Spleen (tissue), 11 donors: ENCODE results near the gene DMRT2. TPM values are rescaled to one million over a fixed set of nuclear protein-coding genes. Genes with fewer than 3 reads are reported as not detected.
A peak's percentile ranks its signal among the peaks of the same experiment; 100 is the strongest.

Experiments used
- DNase-seq: peaks from one replicate; pipeline ENCODE4 v3.0.0-alpha.2; 2020
- H3K27ac ChIP-seq, 8 donors: fragments of 200-600 bp; sonication (generic) in 7 of 8; 1 replicate in 4 of 8; 2 replicates in 4 of 8; pipeline versions ENCODE4 v1.5.0 to v1.8.0; 2016 to 2021; ENCODE audit warnings: inconsistent platforms in 4 of 8, mild to moderate bottlenecking in 4 of 8, moderate library complexity in 1 of 8
- H3K27me3 ChIP-seq, 7 donors: fragments of 200-600 bp; sonication (generic) in 6 of 7; replicated peaks in 1 of 7; 1 replicate in 4 of 7; 2 replicates in 3 of 7; pipeline versions ENCODE4 v1.5.0 to v1.8.0; 2016 to 2021; ENCODE audit warnings: inconsistent platforms in 3 of 7, mild to moderate bottlenecking in 1 of 7
- H3K36me3 ChIP-seq, 6 donors: fragments of 200-600 bp; sonication (generic) in 5 of 6; 1 replicate in 4 of 6; 2 replicates in 2 of 6; pipeline versions ENCODE4 v1.5.0 to v1.8.0; 2016 to 2021; ENCODE audit warnings: inconsistent platforms in 2 of 6
- H3K4me1 ChIP-seq, 6 donors: fragments of 200-600 bp; sonication (generic) in 5 of 6; 1 replicate in 3 of 6; 2 replicates in 3 of 6; pipeline versions ENCODE4 v1.5.0 to v1.8.0; 2016 to 2021; ENCODE audit warnings: inconsistent platforms in 3 of 6
- H3K4me3 ChIP-seq, 8 donors: fragments of 200-600 bp; sonication (generic) in 7 of 8; 1 replicate in 4 of 8; 2 replicates in 4 of 8; pipeline versions ENCODE4 v1.5.0 to v1.8.0; 2016 to 2021; ENCODE audit warnings: inconsistent platforms in 4 of 8, mild to moderate bottlenecking in 4 of 8, moderate library complexity in 2 of 8
- H3K9me3 ChIP-seq, 8 donors: fragments of 200-600 bp; sonication (generic) in 7 of 8; 1 replicate in 4 of 8; 2 replicates in 4 of 8; pipeline versions ENCODE4 v1.5.0 to v1.8.0; 2016 to 2021; ENCODE audit warnings: inconsistent platforms in 4 of 8
- CTCF ChIP-seq, 11 experiments: fragments of 200-600 bp in 7 of 11; fragments of 450-650 bp in 4 of 11; sonication (generic) in 4 of 11; IDR thresholded peaks in 8 of 11; conservative IDR thresholded peaks in 3 of 11; 1 replicate in 7 of 11; 2 replicates in 4 of 11; pipeline versions ENCODE4 v1.4.0 to v1.8.0; 2016 to 2021; ENCODE audit warnings: antibody characterized with exemption in 11 of 11, inconsistent platforms in 4 of 11, mild to moderate bottlenecking in 1 of 11
- POLR2A ChIP-seq, 3 donors: fragments of 450-650 bp; IDR thresholded peaks; one replicate each; pipeline ENCODE4 v1.5.1; 2017; ENCODE audit warnings: antibody characterized with exemption in 3 of 3, mild to moderate bottlenecking in 1 of 3
- POLR2AphosphoS5 ChIP-seq, 3 donors: sonication (generic); formaldehyde crosslinking; IDR thresholded peaks; one replicate each; pipeline ENCODE4 v1.5.1; 2017; ENCODE audit warnings: antibody characterized with exemption in 3 of 3
- WGBS, 5 donors: extraction: QIAGEN DNeasy Blood & Tissue Kit in 3 of 5; methylation state at CpG; one replicate each; pipeline versions ENCODE4 v1.1.5 to v1.1.7; 2013 to 2018; 5-methylcytosine and 5-hydroxymethylcytosine counted together
- intact Hi-C: fragments of 100-400 bp; cut with DNase I; formaldehyde crosslinking; loops from one replicate; pipeline ENCODE4 v1.15.0; 2023; ENCODE audit warnings: low total_unique reads
- polyA plus RNA-seq, 3 donors: library from polyadenylated mRNA; stranded (reverse); fragments of 200-250 nt; gene quantifications; one replicate each; pipeline ENCODE4 v1.2.1, GENCODE V29; 2013
- total RNA-seq, 7 donors: library from RNA; depleted of rRNA in 3 of 7; stranded (reverse); fragments of >200 nt in 3 of 7; fragmentation: NEBNext Ultra II Directional in 4 of 7; extraction: Animal tissue kit (Norgen Biotek cat#: 25700) in 4 of 7; gene quantifications; one replicate each; pipeline versions ENCODE4 v1.1.0 to v1.2.1, GENCODE V29; 2016 to 2021
- donor health status: healthy with polysubstance abuse.
- donor health status: DM: no; HTN: no; CAD: no; lungs with moderate emphysema.
- donor health status: DM: no; HTN: no; CAD: no.
- donor health status: Bipolar disorder and iron deficiency.
- donor health status: healthy.
- donor health status: DM: no; HTN: no; CAD: no.
- donor health status: DM: yes; HTN: yes; CAD: no.

The DMRT2 gene
- total and polyA plus RNA-seq, 10 donors: not detected

GRCh38 chr9:1071730-1072129, 21.6 kb downstream of the DMRT2 start:
- 67 to 77% (median 70%) methylated on average over 3 of the region's 3 CpGs for whole genome bisulfite sequencing, 5 donors
- intact Hi-C loops: no loop called here
- Histone ChIP-seq H3K27ac (no peak overlapping the region), H3K4me1 (no peaks in the 10 kb centered on the region), H3K36me3 (no peaks in the 10 kb centered on the region), H3K4me3 (no peak overlapping the region), H3K27me3 (peaks cover 0 to 20% (median 0%) of the 10 kb centered on the region in 7 donors), H3K9me3 (peaks cover 0 to 10% (median 3%) of the 10 kb centered on the region in 8 donors)
- TF ChIP-seq POLR2A (IDR thresholded peaks at IDR 0.05) (no peak), CTCF (IDR thresholded peaks at IDR 0.05 in 8 of 11, conservative IDR thresholded peaks at IDR 0.05 in 3 of 11) (no peak), POLR2AphosphoS5 (IDR thresholded peaks at IDR 0.05) (no peak)
- DNase-seq: no peak

GRCh38 chr9:1073497-1073896, 23.3 kb downstream of the DMRT2 start:
- H3K36me3 ChIP-seq: no peaks in the 10 kb centered on the region
- peaks cover 0 to 23% (median 0%) of the 10 kb centered on the region in 7 donors for H3K27me3 ChIP-seq
- no peak for DNase-seq
- no peaks in the 10 kb centered on the region for H3K4me1 ChIP-seq
- intact Hi-C loops: no loop called here
- no peak overlapping the region for H3K27ac ChIP-seq
- no peaks in the 10 kb centered on the region for H3K9me3 ChIP-seq
- H3K4me3 ChIP-seq: no peak overlapping the region
- TF ChIP-seq POLR2AphosphoS5 (IDR thresholded peaks at IDR 0.05) (no peak), POLR2A (IDR thresholded peaks at IDR 0.05) (no peak), CTCF (IDR thresholded peaks at IDR 0.05 in 8 of 11, conservative IDR thresholded peaks at IDR 0.05 in 3 of 11) (no peak)
- WGBS, 5 donors: 69 to 90% (median 82%) methylated on average over 1 of the region's 1 CpG

- H3K27me3 ChIP-seq: peaks cover 0 to 31% (median 0%) of the 10 kb centered on the region in 7 donors
- H3K36me3 ChIP-seq: no peaks in the 10 kb centered on the region
- intact Hi-C loops: no loop called here
- no peak overlapping the region for H3K4me3 ChIP-seq
- H3K9me3 ChIP-seq: no peaks in the 10 kb centered on the region
- DNase-seq: no peak
- 36 to 57% (median 48%) methylated on average over 2 of the region's 2 CpGs for WGBS, 5 donors
- no peaks in the 10 kb centered on the region for H3K4me1 ChIP-seq
- TF ChIP-seq CTCF (IDR thresholded peaks at IDR 0.05 in 8 of 11, conservative IDR thresholded peaks at IDR 0.05 in 3 of 11) (no peak), POLR2AphosphoS5 (IDR thresholded peaks at IDR 0.05) (no peak), POLR2A (IDR thresholded peaks at IDR 0.05) (no peak)
- H3K27ac ChIP-seq: no peak overlapping the region
Observed at GRCh38 chr9:1077616-1078015, 27.5 kb downstream of the DMRT2 start.

GRCh38 chr9:1083325-1083913, 33.3 kb downstream of the DMRT2 start:
- Histone ChIP-seq H3K9me3 (no peaks in the 10 kb centered on the region), H3K27me3 (peaks cover 0 to 42% (median 0%) of the 10 kb centered on the region in 7 donors), H3K27ac (no peak overlapping the region), H3K4me1 (no peaks in the 10 kb centered on the region), H3K36me3 (no peaks in the 10 kb centered on the region), H3K4me3 (peak overlapping the region in 1 of 8 donors; percentile 32)
- intact Hi-C loops: no loop called here
- DNase-seq: no peak
- 17 to 26% (median 19%) methylated on average over 13 of the region's 13 CpGs for WGBS, 5 donors
- TF ChIP-seq POLR2AphosphoS5 (IDR thresholded peaks at IDR 0.05): no peak
- no peak for TF ChIP-seq CTCF (IDR thresholded peaks at IDR 0.05 in 8 of 11, conservative IDR thresholded peaks at IDR 0.05 in 3 of 11)
- no peak for TF ChIP-seq POLR2A (IDR thresholded peaks at IDR 0.05)
